ENCODE results near the gene CTNNA2.
"Not testable (repeated sequence)": the region's sequence is repeated elsewhere in the genome, so short reads cannot be mapped to it uniquely, and the experiment has no call there.

DNA sequence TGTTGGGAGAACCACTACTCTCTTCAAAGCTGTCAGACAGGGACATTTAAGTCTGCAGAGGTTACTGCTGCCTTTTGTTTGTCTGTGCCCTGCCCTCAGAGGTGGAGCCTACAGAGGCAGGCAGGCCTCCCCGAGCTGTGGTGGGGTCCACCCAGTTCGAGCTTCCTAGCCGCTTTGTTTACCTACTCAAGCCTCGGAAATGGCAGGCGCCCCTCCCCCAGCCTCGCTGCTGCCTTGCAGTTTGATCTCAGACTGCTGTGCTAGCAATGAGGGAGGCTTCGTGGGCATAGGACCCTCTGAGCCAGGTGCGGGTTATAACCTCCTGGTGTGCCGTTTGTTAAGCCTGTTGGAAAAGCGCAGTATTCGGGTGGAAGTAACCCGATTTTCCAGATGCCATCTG is 585.7 kb downstream of the CTNNA2 start:
- not testable (repeated sequence) for TF ChIP-seq CTCF, POLR2A, EP300 (IDR thresholded peaks at IDR 0.05)
